SU-DHL-6 (cell line): ENCODE data around the gene FOLR1.
"Not testable (repeated sequence)": the region's sequence is repeated elsewhere in the genome, so short reads cannot be mapped to it uniquely, and the experiment has no call there.

Experiments
- H2AFZ ChIP-seq: fragments of 200-600 bp; sonication (generic); 2 replicates; pipeline ENCODE4 v1.6.1; 2014; ENCODE audit warnings: low read depth, mild to moderate bottlenecking, moderate library complexity, mixed read lengths, antibody characterized with exemption, low read length; ENCODE audit not compliant: severe bottlenecking
- H3F3A ChIP-seq: fragments of 200-600 bp; shearing (Covaris generic); 2 replicates; pipeline ENCODE4 v1.6.0; 2016; ENCODE audit warnings: antibody characterized with exemption, mild to moderate bottlenecking; ENCODE audit not compliant: insufficient read depth
- H3K27ac ChIP-seq: fragments of 200-600 bp; sonication (generic); 2 replicates; pipeline ENCODE4 v1.5.1; 2016; ENCODE audit warnings: low read depth, mild to moderate bottlenecking, low read length, moderate library complexity, mixed read lengths
- H3K27me3 ChIP-seq: fragments of 200-600 bp; sonication (generic), shearing (Covaris generic); 2 replicates; pipeline ENCODE4 v1.6.0; 2014; ENCODE audit warnings: mild to moderate bottlenecking, low read length
- H3K36me3 ChIP-seq: fragments of 200-600 bp; sonication (generic); 2 replicates; pipeline ENCODE4 v1.6.1; 2014; ENCODE audit warnings: mild to moderate bottlenecking, low read length, mixed read lengths
- H3K4me2 ChIP-seq: fragments of 300-600, 200-600 bp; shearing (Covaris generic), sonication (generic); 2 replicates; pipeline ENCODE4 v1.6.0; 2014; ENCODE audit warnings: low read length, low read depth, mild to moderate bottlenecking; ENCODE audit not compliant: poor library complexity, severe bottlenecking
- H3K4me3 ChIP-seq: fragments of 200-600 bp; sonication (generic); 2 replicates; pipeline ENCODE4 v1.5.1; 2014; ENCODE audit warnings: antibody characterized with exemption, low read length, mild to moderate bottlenecking, mixed read lengths; ENCODE audit not compliant: insufficient read depth, poor library complexity, severe bottlenecking
- H3K79me2 ChIP-seq: fragments of 200-600 bp; sonication (generic); 2 replicates; pipeline ENCODE4 v1.6.1; 2014; ENCODE audit warnings: mild to moderate bottlenecking, low read length, moderate library complexity; ENCODE audit not compliant: insufficient read depth
- H3K9ac ChIP-seq: fragments of 200-600 bp; sonication (generic); 2 replicates; pipeline ENCODE4 v1.7.0; 2014; ENCODE audit warnings: mild to moderate bottlenecking, low read length
- H3K9me2 ChIP-seq: fragments of 200-600 bp; sonication (generic); replicated peaks from 2 replicates; pipeline ENCODE4 v1.6.1; 2014; ENCODE audit warnings: low read length; ENCODE audit not compliant: insufficient read depth
- H3K9me3 ChIP-seq: fragments of 200-600 bp; sonication (generic); 2 replicates; pipeline ENCODE4 v1.6.1; 2014; ENCODE audit warnings: low read length, mixed read lengths; ENCODE audit not compliant: insufficient read depth
- H4K20me1 ChIP-seq: fragments of 200-600 bp; sonication (generic); 2 replicates; pipeline ENCODE4 v1.6.1; 2014; ENCODE audit warnings: low read depth, mild to moderate bottlenecking, antibody characterized with exemption, low read length, moderate library complexity, mixed read lengths
- EZH2phosphoT487 ChIP-seq: fragments of 200-600 bp; sonication (generic), shearing (Covaris generic); conservative IDR thresholded peaks from 2 replicates; pipeline ENCODE4 v1.6.1; 2018; ENCODE audit warnings: mild to moderate bottlenecking, antibody characterized with exemption, low read length, moderate library complexity, mixed read lengths
- TF ChIP-seq, protein P1 (sequence below): fragments of 200-600 bp; sonication (generic); IDR thresholded peaks from one replicate; pipeline ENCODE4 v1.5.1; 2017; ENCODE audit warnings: antibody characterized with exemption, mild to moderate bottlenecking, low read length, moderate library complexity; ENCODE audit not compliant: insufficient read depth, poor library complexity, severe bottlenecking

FOLR1 gene

GRCh38 chr11:72157131-72157530, 34.8 kb upstream of the FOLR1 start:
- Histone ChIP-seq H4K20me1 (no peaks in the 10 kb centered on the region), H3K27me3 (no peaks in the 10 kb centered on the region), H3K79me2 (no peaks in the 10 kb centered on the region), H3K4me2 (no peak overlapping the region), H3K9me2 (no peaks in the 10 kb centered on the region), H3F3A (no peaks in the 10 kb centered on the region), H3K9ac (no peak overlapping the region), H3K4me3 (no peak overlapping the region), H3K27ac (no peak overlapping the region), H3K9me3 (no peaks in the 10 kb centered on the region), H3K36me3 (no peaks in the 10 kb centered on the region), H2AFZ (no peak overlapping the region)
- TF ChIP-seq EZH2phosphoT487: no peak
- TF ChIP-seq, protein P1, sequence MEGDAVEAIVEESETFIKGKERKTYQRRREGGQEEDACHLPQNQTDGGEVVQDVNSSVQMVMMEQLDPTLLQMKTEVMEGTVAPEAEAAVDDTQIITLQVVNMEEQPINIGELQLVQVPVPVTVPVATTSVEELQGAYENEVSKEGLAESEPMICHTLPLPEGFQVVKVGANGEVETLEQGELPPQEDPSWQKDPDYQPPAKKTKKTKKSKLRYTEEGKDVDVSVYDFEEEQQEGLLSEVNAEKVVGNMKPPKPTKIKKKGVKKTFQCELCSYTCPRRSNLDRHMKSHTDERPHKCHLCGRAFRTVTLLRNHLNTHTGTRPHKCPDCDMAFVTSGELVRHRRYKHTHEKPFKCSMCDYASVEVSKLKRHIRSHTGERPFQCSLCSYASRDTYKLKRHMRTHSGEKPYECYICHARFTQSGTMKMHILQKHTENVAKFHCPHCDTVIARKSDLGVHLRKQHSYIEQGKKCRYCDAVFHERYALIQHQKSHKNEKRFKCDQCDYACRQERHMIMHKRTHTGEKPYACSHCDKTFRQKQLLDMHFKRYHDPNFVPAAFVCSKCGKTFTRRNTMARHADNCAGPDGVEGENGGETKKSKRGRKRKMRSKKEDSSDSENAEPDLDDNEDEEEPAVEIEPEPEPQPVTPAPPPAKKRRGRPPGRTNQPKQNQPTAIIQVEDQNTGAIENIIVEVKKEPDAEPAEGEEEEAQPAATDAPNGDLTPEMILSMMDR: no peak

GRCh38 chr11:72160319-72160718, 31.6 kb upstream of the FOLR1 start:
- H3K36me3 ChIP-seq: no peaks in the 10 kb centered on the region
- H3K9me3 ChIP-seq: no peaks in the 10 kb centered on the region
- no peak overlapping the region for H3K9ac ChIP-seq
- no peaks in the 10 kb centered on the region for H3K79me2 ChIP-seq
- no peaks in the 10 kb centered on the region for H3K9me2 ChIP-seq
- H3K4me2 ChIP-seq: no peak overlapping the region
- no peak overlapping the region for H3K4me3 ChIP-seq
- no peaks in the 10 kb centered on the region for H3F3A ChIP-seq
- H3K27me3 ChIP-seq: no peaks in the 10 kb centered on the region
- H3K27ac ChIP-seq: no peak overlapping the region
- TF ChIP-seq, protein P1: no peak
- TF ChIP-seq EZH2phosphoT487: no peak
- H2AFZ ChIP-seq: no peak overlapping the region
- no peaks in the 10 kb centered on the region for H4K20me1 ChIP-seq

GRCh38 chr11:72162891-72163492, 28.9 kb upstream of the FOLR1 start:
- Histone ChIP-seq H3K4me2 (no peak overlapping the region), H3K79me2 (no peaks in the 10 kb centered on the region), H4K20me1 (no peaks in the 10 kb centered on the region), H3K36me3 (no peaks in the 10 kb centered on the region), H3K9me3 (no peaks in the 10 kb centered on the region), H3K9me2 (no peaks in the 10 kb centered on the region), H2AFZ (no peak overlapping the region), H3K4me3 (no peak overlapping the region), H3K27ac (no peak overlapping the region), H3K9ac (no peak overlapping the region), H3K27me3 (no peaks in the 10 kb centered on the region), H3F3A (no peaks in the 10 kb centered on the region)
- no peak for TF ChIP-seq EZH2phosphoT487
- TF ChIP-seq, protein P1: no peak

- not testable (repeated sequence) for H3K9ac ChIP-seq, H3K9me3 ChIP-seq, H3K79me2 ChIP-seq, H2AFZ ChIP-seq, H3K9me2 ChIP-seq, H3K27ac ChIP-seq, H3K4me2 ChIP-seq, H3K36me3 ChIP-seq, H4K20me1 ChIP-seq, H3K27me3 ChIP-seq, H3F3A ChIP-seq, H3K4me3 ChIP-seq
Observed at GRCh38 chr11:72164187-72164586, 27.8 kb upstream of the FOLR1 start.

DNA sequence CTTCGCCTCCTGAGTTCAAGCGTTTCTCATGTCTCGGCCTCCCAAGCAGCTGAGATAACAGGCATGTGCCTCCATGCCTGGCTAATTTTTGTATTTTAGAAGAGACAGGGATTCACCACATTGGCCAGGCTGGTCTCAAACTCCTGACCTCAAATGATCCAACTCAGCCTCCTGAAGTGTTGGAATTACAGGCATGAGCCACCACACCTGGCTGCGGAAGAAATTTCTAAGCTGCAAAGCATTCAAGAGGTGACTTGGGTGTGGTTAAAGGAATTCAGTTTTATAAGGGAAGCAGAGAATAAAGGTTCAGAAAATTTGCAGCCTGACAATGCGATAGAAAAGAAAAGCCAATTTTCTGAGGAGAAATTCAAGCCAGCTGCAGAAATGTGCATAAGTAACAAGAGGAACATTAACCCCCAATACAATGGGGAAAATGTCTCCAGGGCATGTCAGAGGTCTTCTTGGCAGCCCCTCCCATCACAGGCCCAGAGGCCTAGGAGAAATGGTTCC, 22.8 kb upstream of the FOLR1 start:
- not testable (repeated sequence) for H3K27ac ChIP-seq, H3K4me2 ChIP-seq, H3K4me3 ChIP-seq, H3K36me3 ChIP-seq, H3K79me2 ChIP-seq, H3K9me3 ChIP-seq, H3K27me3 ChIP-seq, H3F3A ChIP-seq, H4K20me1 ChIP-seq, H2AFZ ChIP-seq, H3K9me2 ChIP-seq, H3K9ac ChIP-seq

DNA sequence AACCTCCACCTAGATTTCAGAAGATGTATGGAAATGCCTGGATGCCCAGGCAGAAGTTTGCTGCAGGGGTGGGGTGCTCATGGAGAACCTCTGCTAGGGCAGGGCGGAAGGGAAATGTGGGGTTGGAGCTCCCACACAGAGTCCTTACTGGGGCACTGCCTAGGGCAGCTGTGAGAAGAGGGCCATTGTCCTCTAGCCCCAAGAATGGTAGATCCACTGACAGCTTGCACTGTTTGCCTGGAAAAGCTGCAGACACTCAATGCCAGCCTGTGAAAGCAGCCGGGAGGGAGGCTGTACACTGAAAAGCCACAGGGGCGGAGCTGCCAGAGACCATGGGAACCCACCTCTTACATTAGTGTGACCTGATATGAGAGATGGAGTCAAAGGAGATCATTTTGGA, 22.2 kb upstream of the FOLR1 start:
- not testable (repeated sequence) for H4K20me1 ChIP-seq, H3F3A ChIP-seq, H3K9me2 ChIP-seq, H3K79me2 ChIP-seq, H3K27me3 ChIP-seq, H3K27ac ChIP-seq, H3K4me2 ChIP-seq, H3K36me3 ChIP-seq, H3K4me3 ChIP-seq, H3K9ac ChIP-seq, H3K9me3 ChIP-seq, H2AFZ ChIP-seq
